Measurements from ENCODE around the gene SOCS4. TPM values are rescaled to one million over a fixed set of nuclear protein-coding genes. Genes with fewer than 3 reads are reported as not detected.
"Not testable (repeated sequence)": the region's sequence is repeated elsewhere in the genome, so short reads cannot be mapped to it uniquely, and the experiment has no call there.

Gene SOCS4
- total RNA-seq, 1 donor from 2014 or later, result 29.7 TPM

- ATAC-seq, result no peak
- intact Hi-C loops (cut with DNase I), result no loop called here
- DNase-seq (ENCODE audit: low spot score), result no peak
Measured at GRCh38 chr14:55048900-55049436, 21.9 kb downstream of the SOCS4 start.

DNA sequence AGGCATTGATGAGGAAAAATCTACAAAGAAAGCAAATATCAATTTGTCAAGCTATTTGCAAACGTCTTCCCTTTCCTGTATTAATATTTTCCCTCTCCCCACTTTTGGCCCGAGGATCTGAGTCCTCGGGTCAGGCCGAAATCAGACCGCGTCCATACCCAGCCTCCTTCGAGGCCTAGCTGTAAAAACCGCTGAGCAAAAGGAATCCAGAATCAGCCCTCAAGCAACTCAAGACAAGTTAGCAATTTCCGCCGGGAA, 24.1 kb downstream of the SOCS4 start:
- no peak for DNase-seq (ENCODE audit: low spot score)
- no peak for ATAC-seq
- intact Hi-C loops (cut with DNase I), result no loop called here

- ATAC-seq (peak; percentile 97), DNase-seq (ENCODE audit: low spot score) (peak; percentile 95)
- intact Hi-C loops (cut with DNase I), result no loop called here
Measured at GRCh38 chr14:55051423-55052268, 24.6 kb downstream of the SOCS4 start, which contains the start of gene MAPK1IP1L. Gene MAPK1IP1L (plus strand): TSS chr14:55051647. CDS start chr14:55061684, 10,037 bp downstream.

- intact Hi-C loops (cut with DNase I), result no loop called here
- ATAC-seq (no peak), DNase-seq (ENCODE audit: low spot score) (no peak)
Measured at GRCh38 chr14:55052269-55052930, 25.4 kb downstream of the SOCS4 start.

- intact Hi-C loops (cut with DNase I), result no loop called here
- no peak for DNase-seq (ENCODE audit: low spot score)
- ATAC-seq, result no peak
Measured at GRCh38 chr14:55053018-55053417, 26.0 kb downstream of the SOCS4 start.

DNA sequence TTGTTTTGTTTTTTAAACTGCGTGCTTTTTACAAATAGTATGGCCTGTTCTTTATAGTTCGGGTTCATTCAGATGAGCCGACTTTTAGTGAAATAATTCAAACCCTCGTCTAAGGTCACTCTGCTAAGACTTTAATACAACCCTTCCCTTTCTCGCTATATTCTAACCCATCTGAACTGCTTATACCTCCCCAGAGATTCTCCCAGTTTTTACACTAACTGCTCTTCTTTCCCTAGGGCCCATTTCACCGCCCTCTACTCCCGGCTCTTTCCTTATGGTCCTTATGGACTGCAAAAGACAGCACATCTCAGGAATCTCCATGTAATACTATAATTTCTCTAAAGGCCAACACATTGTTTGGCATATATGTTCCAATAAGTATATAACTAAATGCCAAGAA, 26.5 kb downstream of the SOCS4 start:
- DNase-seq (ENCODE audit: low spot score) (no peak), ATAC-seq (no peak)
- intact Hi-C loops (cut with DNase I), result no loop called here

GRCh38 chr14:55054098-55054497, 27.1 kb downstream of the SOCS4 start:
- intact Hi-C loops (cut with DNase I), result no loop called here
- ATAC-seq (no peak), DNase-seq (ENCODE audit: low spot score) (no peak)

- no peak for ATAC-seq
- no peak for DNase-seq (ENCODE audit: low spot score)
- intact Hi-C loops (cut with DNase I), result no loop called here
Measured at GRCh38 chr14:55057919-55058318, 30.9 kb downstream of the SOCS4 start.

- intact Hi-C loops (cut with DNase I), result no loop called here
- ATAC-seq, result no peak
- DNase-seq (ENCODE audit: low spot score), result no peak
Measured at GRCh38 chr14:55059333-55059732, 32.3 kb downstream of the SOCS4 start.

- intact Hi-C loops (cut with DNase I), result no loop called here
- peak; percentile 61 for ATAC-seq
- DNase-seq (ENCODE audit: low spot score), result no peak
Measured at GRCh38 chr14:55062517-55063351, 35.7 kb downstream of the SOCS4 start.

GRCh38 chr14:55064896-55065295, 37.9 kb downstream of the SOCS4 start:
- intact Hi-C loops (cut with DNase I); DNase-seq (ENCODE audit: low spot score): not testable (repeated sequence)

GRCh38 chr14:55065411-55065810, 38.4 kb downstream of the SOCS4 start:
- no peak for ATAC-seq
- intact Hi-C loops (cut with DNase I), result no loop called here

More at GRCh38 chr14:55064896-55065295, 37.9 kb downstream of the SOCS4 start:
- not testable (repeated sequence) for ATAC-seq

GRCh38 chr14:55066223-55066622, 39.2 kb downstream of the SOCS4 start:
- intact Hi-C loops (cut with DNase I), result no loop called here
- DNase-seq (ENCODE audit: low spot score) (no peak), ATAC-seq (no peak)

More at GRCh38 chr14:55065411-55065810, 38.4 kb downstream of the SOCS4 start:
- no peak for DNase-seq (ENCODE audit: low spot score)

DNA sequence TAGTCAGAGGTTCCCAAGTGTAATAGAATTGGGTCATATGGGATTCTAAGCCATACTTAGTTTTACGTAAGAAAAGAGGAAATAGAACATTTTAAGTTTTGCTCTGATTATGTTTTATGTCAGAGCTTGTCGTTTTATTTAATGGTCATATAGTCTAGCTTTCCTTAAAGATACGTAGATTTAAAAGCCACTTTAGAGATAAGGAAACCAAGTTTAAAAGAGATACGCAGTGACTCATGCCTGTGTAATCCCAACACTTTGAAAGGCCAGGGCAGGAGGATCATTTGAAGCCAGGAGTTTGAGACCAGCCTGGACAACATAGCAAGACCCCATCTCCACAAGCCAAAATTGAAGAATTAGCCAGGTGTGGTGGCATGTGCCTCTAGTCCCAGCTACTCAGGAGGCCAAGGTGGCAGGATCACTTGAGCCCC, 44.0 kb downstream of the SOCS4 start:
- no peak for ATAC-seq
- DNase-seq (ENCODE audit: low spot score), result no peak
- intact Hi-C loops (cut with DNase I), result no loop called here

DNA sequence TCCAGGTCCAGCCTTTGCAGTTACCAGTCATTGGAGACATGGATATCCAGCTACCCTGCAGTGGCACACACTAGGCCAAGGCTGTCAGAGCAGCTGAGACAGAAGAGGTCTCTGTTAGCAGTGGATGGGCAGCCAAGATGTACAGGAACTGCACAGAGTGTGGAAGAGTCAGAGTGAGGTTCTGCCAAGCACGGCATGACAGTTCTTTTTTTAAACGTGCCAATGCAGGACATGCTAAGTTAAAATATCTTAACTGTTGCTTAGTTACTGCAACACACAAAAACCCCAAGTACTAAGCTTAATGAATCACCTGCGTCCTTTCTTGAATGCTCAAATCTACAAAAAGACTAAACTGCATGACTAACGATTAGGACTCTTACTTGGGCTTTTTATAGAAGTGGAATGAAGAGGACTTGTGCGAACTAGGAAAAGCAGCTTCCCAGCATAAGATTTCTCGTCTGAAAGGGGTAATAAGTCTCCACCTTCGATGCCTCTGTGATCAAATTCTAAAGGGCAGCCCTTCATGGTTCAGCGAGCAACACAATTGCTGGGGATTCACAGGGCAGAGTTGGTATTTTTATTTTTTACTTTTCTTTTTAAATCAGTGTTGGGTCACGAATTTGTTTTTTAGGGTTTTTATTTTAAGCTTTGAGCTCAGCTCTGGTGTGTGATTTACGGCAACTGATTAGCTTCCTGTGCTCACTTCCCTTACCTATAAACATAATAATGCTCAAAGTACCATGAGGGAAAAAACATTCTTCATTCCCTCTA, 45.0 kb downstream of the SOCS4 start:
- no peak for DNase-seq (ENCODE audit: low spot score)
- peak; percentile 29 for ATAC-seq
- intact Hi-C loops (cut with DNase I), result no loop called here

DNA sequence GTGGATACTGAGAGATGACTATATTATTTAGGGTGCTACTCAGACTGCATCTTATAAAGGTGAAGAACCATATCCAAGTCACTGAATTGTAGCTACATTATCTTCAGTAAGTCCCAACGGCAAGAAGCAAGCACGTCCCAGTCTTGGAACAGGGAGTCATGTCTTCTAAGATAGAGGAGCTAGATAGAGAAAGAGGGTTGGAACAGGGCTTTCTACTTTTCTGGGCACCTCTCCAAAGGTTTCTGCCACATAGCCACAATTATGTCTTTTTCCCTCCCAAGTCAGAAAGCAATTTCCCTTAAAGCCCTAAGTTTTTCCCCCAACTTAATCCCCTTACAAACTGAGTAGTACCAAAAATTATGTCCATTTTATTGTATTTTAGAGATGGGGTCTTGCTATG, 46.8 kb downstream of the SOCS4 start:
- peak; percentile 35 for ATAC-seq
- DNase-seq (ENCODE audit: low spot score), result no peak
- intact Hi-C loops (cut with DNase I), result no loop called here

DNA sequence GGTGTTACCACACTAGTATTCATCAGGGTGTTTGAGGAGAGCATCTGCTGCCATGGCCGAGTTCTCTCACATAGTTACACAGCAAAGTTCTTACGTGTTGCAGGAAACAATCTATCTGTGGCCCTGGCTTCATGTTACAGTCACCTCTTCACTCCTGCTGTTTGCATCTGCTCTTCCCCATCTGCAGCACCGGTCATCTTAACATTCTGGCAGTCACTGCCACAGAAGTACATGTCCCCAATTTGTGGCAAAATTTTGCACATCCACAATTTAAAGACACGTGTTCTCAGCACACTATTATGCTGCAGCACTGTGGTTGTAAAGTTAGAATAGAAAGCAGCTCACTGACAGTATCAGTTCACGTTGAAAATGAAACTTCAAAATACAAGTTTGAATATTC, 47.6 kb downstream of the SOCS4 start:
- DNase-seq (ENCODE audit: low spot score) (no peak), ATAC-seq (no peak)
- intact Hi-C loops (cut with DNase I), result no loop called here

GRCh38 chr14:55075628-55076175, 48.7 kb downstream of the SOCS4 start:
- ATAC-seq, result no peak
- no peak for DNase-seq (ENCODE audit: low spot score)
- intact Hi-C loops (cut with DNase I), result no loop called here
